ENCODE data around the gene UCP3.

UCP3 gene

DNA sequence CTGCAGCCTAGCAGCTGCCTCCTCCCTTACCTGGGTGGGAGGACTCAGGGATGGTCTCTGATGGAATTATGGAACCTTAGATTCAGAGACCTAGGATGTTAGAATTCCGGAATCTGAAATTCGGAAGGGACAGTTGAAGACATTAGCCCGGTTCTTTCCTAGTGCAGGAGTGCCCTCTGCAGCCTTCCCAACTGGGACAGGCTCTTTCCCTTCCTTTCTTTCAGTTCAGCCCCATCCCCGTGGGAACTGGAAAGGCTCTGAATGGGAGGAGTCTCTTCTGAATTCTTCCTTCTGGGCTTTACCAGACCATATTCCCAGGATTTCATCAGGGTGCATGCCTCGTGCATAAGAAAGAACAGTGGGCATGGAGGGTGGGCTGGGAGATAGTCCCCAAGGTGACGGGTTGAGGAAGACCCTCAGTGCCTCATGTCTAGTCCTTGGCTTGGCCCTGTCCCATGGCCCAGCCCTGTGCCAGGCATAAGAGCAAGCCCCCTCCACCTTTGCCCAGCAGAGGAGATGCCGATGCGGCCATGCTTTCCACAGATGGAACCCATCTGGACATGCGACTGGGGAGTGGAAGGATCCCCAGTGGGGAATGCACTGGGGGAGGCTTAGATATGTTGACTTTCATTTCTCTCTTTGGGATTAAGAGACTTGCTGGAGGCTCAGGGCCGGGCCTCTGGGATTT lies 43.7 kb downstream of the UCP3 start:
- peak; percentile 32 for DNase-seq (ENCODE audit: low read depth)
- TF ChIP-seq, protein P1, sequence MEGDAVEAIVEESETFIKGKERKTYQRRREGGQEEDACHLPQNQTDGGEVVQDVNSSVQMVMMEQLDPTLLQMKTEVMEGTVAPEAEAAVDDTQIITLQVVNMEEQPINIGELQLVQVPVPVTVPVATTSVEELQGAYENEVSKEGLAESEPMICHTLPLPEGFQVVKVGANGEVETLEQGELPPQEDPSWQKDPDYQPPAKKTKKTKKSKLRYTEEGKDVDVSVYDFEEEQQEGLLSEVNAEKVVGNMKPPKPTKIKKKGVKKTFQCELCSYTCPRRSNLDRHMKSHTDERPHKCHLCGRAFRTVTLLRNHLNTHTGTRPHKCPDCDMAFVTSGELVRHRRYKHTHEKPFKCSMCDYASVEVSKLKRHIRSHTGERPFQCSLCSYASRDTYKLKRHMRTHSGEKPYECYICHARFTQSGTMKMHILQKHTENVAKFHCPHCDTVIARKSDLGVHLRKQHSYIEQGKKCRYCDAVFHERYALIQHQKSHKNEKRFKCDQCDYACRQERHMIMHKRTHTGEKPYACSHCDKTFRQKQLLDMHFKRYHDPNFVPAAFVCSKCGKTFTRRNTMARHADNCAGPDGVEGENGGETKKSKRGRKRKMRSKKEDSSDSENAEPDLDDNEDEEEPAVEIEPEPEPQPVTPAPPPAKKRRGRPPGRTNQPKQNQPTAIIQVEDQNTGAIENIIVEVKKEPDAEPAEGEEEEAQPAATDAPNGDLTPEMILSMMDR (conservative IDR thresholded peaks at IDR 0.05; ENCODE audit: control insufficient read depth, insufficient read depth, low read depth, low read length): no peak
- no peak overlapping the region for H3K4me3 ChIP-seq (ENCODE audit: control insufficient read depth, low read depth, low read length)

DNA sequence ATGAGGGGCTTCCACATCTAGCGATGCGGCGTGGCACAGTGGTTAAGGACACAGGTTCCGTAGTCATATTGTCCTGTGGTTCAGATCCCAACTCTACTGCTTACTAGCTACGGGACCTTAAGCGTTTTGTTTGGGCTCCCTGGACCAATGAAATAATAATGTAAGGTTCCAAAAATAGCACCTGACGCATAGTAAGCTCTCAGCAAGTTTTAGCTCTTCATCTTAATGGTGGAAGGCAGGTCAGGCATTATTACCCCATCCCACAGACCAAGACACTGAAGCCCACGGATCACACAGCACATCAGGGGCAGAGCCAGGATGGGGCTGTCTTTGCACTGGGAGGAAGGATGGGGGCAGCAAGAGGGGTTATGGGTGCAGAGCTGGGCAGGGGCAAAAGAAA lies 45.0 kb downstream of the UCP3 start:
- no peak overlapping the region for H3K4me3 ChIP-seq (ENCODE audit: control insufficient read depth, low read depth, low read length)
- no peak for DNase-seq (ENCODE audit: low read depth)
- TF ChIP-seq, protein P1 (conservative IDR thresholded peaks at IDR 0.05; ENCODE audit: control insufficient read depth, insufficient read depth, low read depth, low read length): no peak

DNA sequence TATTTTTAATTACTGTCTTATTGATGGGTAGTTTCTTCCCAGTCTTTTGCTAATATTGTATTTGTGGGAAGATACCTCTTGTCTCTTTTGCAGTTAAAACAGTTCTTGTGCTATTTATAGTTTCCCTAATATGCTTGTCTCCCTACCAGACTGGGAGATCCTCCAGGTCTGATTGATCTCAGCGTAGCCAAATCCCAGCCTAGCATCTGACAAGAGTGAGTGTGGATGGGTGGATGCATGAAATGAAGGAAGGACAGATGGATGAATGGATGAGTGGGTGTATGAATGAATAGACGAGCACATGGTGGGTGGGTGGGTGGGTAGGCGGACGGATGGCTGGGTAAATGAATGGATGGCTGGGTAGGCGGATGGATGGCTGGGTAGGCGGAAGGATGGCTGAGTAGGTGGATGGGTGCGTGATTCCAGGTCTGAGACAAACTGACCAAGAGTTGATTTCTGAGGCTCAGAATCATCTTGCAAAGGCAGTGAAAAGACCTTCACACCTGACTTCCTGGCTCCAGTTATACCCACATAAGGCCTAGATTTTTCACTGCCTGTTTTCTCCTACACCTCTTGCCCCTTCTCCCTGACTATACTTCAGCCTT lies 46.7 kb downstream of the UCP3 start:
- H3K4me3 ChIP-seq (ENCODE audit: control insufficient read depth, low read depth, low read length): no peak overlapping the region
- TF ChIP-seq, protein P1 (conservative IDR thresholded peaks at IDR 0.05; ENCODE audit: control insufficient read depth, insufficient read depth, low read depth, low read length): no peak
- DNase-seq (ENCODE audit: low read depth): peak; percentile 15

DNA sequence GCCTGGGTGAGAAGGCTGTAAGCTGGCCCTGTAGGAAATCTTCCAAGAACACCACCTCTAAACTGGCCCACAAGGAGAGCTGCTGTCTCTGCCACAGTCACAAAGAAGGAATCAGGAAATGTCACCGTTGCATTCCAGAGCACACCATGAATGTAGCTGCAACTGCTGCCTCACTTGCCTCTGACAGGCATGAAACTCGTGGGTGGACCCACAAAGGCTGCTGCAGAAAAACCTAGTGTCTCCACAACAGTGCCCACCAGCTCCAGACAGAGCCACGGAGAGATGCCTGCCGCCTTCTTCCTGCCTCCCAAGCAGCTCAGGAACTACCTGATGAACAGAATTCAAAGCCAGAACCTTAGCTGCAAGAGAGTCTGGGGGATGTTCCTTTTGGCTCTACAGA lies 47.6 kb downstream of the UCP3 start:
- TF ChIP-seq, protein P1 (conservative IDR thresholded peaks at IDR 0.05; ENCODE audit: control insufficient read depth, insufficient read depth, low read depth, low read length): no peak
- no peak for DNase-seq (ENCODE audit: low read depth)
- no peak overlapping the region for H3K4me3 ChIP-seq (ENCODE audit: control insufficient read depth, low read depth, low read length)

DNA sequence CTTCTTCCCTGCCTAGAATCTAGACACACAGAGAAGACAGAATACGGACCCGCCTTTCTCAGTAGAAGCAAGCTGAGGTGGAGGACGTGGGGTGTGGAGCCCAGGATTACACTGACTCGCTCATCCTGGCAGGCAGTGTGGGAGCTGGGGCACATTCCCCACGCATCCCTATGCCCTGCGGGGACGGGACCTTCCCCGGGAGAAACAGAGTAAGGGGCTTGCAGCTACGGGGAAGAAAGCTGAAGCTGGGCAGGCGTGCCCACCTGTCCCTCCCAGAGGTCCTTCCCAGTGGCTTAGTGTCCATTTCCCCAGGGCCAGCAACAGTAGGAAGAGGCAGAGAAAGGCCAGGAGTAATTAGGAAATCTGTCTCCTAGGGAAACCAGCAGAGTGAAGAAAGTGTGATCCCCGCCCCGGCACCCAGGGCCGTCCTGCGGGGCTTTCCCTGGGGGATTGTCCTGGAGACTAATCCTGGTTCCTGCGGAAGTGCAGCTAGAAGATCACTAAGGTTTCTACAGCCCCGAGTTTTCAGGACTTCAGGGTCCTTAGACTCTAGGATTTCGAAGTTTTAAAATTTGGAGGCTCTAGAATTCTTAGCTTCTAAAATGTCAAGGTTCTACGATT lies 50.3 kb downstream of the UCP3 start:
- DNase-seq (ENCODE audit: low read depth): no peak
- TF ChIP-seq, protein P1 (conservative IDR thresholded peaks at IDR 0.05; ENCODE audit: control insufficient read depth, insufficient read depth, low read depth, low read length): no peak
- no peak overlapping the region for H3K4me3 ChIP-seq (ENCODE audit: control insufficient read depth, low read depth, low read length)

- DNase-seq (ENCODE audit: low read depth): no peak
- TF ChIP-seq, protein P1 (conservative IDR thresholded peaks at IDR 0.05; ENCODE audit: control insufficient read depth, insufficient read depth, low read depth, low read length): no peak
- H3K4me3 ChIP-seq (ENCODE audit: control insufficient read depth, low read depth, low read length): no peak overlapping the region
Measured at GRCh38 chr11:73957654-73958361, 51.1 kb downstream of the UCP3 start.
